ENCODE measurements around the gene AKNA. TPM values are rescaled to one million over a fixed set of nuclear protein-coding genes. Genes with fewer than 3 reads are reported as not detected.

AKNA gene
- total RNA-seq, 2 donors from 2014 or later, result 3.1 to 7.8 TPM

DNA sequence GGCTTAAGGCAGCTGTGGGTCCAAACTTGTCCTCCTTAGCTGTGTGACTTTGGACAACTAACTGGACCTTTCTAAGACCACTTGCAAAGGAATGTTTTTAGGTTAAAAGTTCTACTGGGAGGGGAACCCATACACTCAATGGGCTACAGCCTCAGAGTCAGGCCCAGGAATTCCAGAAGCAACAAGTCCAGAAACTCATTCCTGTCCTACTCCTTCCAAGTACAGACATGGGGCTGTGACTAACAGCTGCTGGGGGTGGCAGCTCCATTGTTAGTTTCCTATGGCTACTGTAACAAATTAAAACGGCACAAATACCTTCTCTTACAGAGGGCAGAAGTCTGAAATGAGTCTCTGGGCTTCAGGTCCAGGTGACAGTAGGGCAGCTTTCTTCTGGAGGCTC is 12.4 kb upstream of the AKNA start:
- no peak for DNase-seq (ENCODE audit: low spot score)
- H3K27me3 ChIP-seq, result no peaks in the 10 kb centered on the region
- H3K36me3 ChIP-seq, result no peaks in the 10 kb centered on the region
- H3K4me1 ChIP-seq, result peaks cover 0 to 16% of the 10 kb centered on the region in 2 donors
- no peak overlapping the region for H3K27ac ChIP-seq
- TF ChIP-seq, protein P1, sequence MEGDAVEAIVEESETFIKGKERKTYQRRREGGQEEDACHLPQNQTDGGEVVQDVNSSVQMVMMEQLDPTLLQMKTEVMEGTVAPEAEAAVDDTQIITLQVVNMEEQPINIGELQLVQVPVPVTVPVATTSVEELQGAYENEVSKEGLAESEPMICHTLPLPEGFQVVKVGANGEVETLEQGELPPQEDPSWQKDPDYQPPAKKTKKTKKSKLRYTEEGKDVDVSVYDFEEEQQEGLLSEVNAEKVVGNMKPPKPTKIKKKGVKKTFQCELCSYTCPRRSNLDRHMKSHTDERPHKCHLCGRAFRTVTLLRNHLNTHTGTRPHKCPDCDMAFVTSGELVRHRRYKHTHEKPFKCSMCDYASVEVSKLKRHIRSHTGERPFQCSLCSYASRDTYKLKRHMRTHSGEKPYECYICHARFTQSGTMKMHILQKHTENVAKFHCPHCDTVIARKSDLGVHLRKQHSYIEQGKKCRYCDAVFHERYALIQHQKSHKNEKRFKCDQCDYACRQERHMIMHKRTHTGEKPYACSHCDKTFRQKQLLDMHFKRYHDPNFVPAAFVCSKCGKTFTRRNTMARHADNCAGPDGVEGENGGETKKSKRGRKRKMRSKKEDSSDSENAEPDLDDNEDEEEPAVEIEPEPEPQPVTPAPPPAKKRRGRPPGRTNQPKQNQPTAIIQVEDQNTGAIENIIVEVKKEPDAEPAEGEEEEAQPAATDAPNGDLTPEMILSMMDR (IDR thresholded peaks at IDR 0.05), result no peak
- H3K9me3 ChIP-seq, result no peaks in the 10 kb centered on the region
- H3K4me3 ChIP-seq, result no peak overlapping the region

DNA sequence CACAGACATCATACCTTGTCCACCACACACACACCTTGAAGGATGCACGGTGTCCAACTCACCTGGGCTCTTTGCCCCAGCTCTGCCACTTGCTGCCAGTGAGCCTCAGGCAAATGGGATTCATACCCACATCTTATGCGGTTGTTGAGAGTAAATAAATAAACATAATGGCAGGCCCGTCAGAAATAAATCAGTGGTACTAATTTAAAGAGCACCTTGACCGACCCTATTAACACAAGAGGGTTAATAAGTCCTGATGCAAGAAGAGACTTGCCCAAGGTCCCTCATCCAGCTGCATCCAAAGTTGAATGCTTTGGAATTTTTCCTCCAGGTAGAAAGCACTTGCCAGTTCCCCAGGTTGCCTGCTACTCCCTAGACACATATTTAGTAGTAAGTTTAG is 11.6 kb upstream of the AKNA start:
- TF ChIP-seq, protein P1 (IDR thresholded peaks at IDR 0.05), result no peak
- DNase-seq (ENCODE audit: low spot score), result no peak

DNA sequence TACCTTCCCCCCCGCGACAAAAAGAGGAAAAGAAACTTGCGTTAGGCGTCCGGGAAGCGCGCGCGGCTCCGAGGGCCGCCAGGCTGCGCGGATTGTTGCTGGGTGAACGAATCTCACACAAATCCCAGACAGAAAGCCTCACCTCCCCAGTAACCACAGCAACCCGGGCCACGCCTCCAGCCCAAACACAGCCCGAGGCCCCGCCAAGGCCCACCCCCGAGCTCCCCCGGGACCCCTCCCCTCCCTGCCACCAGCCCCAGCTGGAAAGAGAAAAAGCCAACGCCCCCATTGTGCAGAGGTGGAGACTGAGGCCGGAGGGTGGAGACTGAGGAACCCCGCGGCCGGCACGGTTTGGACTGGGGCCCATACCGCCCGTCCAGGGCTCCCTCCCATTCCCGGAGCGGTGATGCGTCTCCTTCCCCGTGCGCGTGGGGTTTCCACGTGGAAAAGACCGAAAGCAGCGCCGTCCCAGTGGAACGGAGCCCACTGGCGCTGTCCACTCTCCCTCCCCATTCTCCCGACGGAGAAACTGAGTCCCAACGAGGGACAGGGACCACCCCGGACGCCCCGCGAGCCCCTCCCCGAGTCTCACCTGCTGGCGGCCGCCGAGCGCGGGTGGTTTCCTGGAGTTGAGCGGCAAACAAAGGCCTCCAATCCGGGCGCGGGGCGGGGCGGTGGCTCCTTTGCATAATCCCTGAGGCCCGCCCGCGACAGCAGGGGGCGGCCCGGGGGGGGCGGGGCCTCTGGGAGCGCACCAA is 10.2 kb upstream of the AKNA start:
- peaks cover 0 to 24% of the 10 kb centered on the region in 2 donors for H3K4me1 ChIP-seq
- H3K27ac ChIP-seq, result peak overlapping the region; percentile 80 to 86
- H3K4me3 ChIP-seq, result peak overlapping the region; percentile 57 to 82

More for the DNA sequence above, 11.6 kb upstream of the AKNA start:
- Histone ChIP-seq H3K4me3 (no peak overlapping the region), H3K4me1 (peaks cover 0 to 24% of the 10 kb centered on the region in 2 donors), H3K27ac (no peak overlapping the region), H3K36me3 (no peaks in the 10 kb centered on the region), H3K27me3 (no peaks in the 10 kb centered on the region), H3K9me3 (no peaks in the 10 kb centered on the region)

DNA sequence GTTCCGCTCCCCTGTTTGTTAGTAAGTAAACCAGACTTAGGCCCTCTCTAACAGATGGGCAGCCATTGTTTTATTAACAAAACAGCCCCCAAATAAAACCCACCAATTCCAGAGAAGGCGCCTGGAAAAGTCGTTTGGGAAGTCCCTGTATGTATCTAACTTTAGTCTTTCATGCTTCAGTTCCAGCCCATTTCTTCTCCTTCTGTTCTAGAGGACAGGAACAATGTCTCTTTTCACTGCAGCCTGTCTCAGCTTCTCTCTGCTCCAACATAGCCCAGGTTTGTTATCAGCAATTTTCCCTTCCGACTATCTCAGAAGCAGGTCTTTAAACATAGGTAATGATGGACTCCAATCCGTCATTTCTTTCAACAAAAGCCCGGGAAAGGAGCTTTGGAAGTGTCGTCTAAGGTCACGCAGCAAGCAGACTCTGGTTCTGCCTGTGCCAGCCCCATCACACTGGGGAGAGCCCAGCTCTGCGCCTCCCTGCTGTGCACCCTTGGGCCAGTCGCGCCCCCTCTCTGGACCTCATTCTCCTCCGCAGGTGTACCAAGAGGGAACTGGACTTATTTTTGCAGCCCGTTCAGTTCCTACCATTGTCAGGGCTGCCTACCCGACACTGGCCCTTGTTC is 9.6 kb upstream of the AKNA start:
- no peak for DNase-seq (ENCODE audit: low spot score)
- Histone ChIP-seq H3K27ac (peak overlapping the region; percentile 80 to 86), H3K9me3 (no peaks in the 10 kb centered on the region), H3K27me3 (no peaks in the 10 kb centered on the region), H3K4me1 (peaks cover 0 to 29% of the 10 kb centered on the region in 2 donors), H3K36me3 (no peaks in the 10 kb centered on the region), H3K4me3 (peak overlapping the region; percentile 57 to 82)
- TF ChIP-seq, protein P1 (IDR thresholded peaks at IDR 0.05), result no peak

More for the DNA sequence above, 10.2 kb upstream of the AKNA start:
- TF ChIP-seq, protein P1 (IDR thresholded peaks at IDR 0.05), result peak in 1 of 2 donors; percentile 20
- DNase-seq (ENCODE audit: low spot score), result peak; percentile 97
- H3K9me3 ChIP-seq, result no peaks in the 10 kb centered on the region
- H3K36me3 ChIP-seq, result no peaks in the 10 kb centered on the region
- H3K27me3 ChIP-seq, result no peaks in the 10 kb centered on the region

DNA sequence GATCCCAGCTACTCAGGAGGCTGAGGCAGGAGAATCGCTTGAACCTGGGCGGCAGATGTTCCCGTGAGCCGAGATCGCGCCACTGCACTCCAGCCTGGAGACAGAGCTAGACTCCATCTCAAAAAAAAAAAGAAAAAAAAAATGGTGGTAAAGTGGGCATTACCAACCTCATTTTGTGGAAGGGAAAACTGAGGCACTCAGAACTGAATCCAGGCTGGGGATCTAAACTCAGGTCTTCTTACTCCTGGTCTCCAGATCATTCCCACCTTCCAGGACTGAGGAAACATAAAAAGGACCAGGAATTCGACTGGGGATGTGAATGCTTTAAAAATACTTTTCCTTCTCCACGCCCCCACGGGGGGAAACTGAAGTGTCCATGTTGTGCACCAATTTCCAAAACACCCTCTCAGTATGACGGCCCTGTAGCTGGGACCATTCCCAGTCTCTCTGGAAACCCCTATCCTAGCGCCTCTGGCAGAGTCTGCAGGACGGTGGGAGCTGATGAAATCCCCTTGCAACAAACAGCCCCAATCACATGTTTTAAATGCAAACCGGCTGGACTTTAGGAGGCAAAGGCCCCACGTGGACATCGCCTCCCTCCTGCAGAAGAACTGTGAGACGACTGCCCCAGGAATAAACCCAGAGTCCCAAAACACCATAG is 8.9 kb upstream of the AKNA start:
- peak overlapping the region; percentile 16 to 86 for H3K27ac ChIP-seq
- TF ChIP-seq, protein P1 (IDR thresholded peaks at IDR 0.05), result no peak
- H3K9me3 ChIP-seq, result no peaks in the 10 kb centered on the region
- peak; percentile 64 for DNase-seq (ENCODE audit: low spot score)
- H3K27me3 ChIP-seq, result no peaks in the 10 kb centered on the region
- no peak overlapping the region for H3K4me3 ChIP-seq
- peaks cover 0 to 32% of the 10 kb centered on the region in 2 donors for H3K4me1 ChIP-seq
- no peaks in the 10 kb centered on the region for H3K36me3 ChIP-seq

Measured in right atrium auricular region (tissue), 2 donors.